ENCODE results near the gene ESPL1.

The ESPL1 gene

GRCh38 chr12:53230108-53230845, 37.8 kb upstream of the ESPL1 start:
- in situ Hi-C loops (cut with MboI; ENCODE audit: low sequenced_read_pairs): no loop called here

- in situ Hi-C loops (cut with MboI; ENCODE audit: low sequenced_read_pairs): no loop called here
These were observed 36.5 kb upstream of the ESPL1 start for GRCh38 chr12:53231671-53231920.

- in situ Hi-C loops (cut with MboI; ENCODE audit: low sequenced_read_pairs): no loop called here
These were observed 36.0 kb upstream of the ESPL1 start, which contains the start of gene RARG for GRCh38 chr12:53231921-53232645. Gene RARG (minus strand): TSS chr12:53232209. CDS start chr12:53227545, 4,664 bp downstream.

GRCh38 chr12:53232646-53233461, 35.2 kb upstream of the ESPL1 start:
- in situ Hi-C loops (cut with MboI; ENCODE audit: low sequenced_read_pairs): no loop called here

- in situ Hi-C loops (cut with MboI; ENCODE audit: low sequenced_read_pairs): no loop called here
These were observed 34.4 kb upstream of the ESPL1 start for GRCh38 chr12:53233671-53234121.

- in situ Hi-C loops (cut with MboI; ENCODE audit: low sequenced_read_pairs): no loop called here
These were observed 33.7 kb upstream of the ESPL1 start for GRCh38 chr12:53234271-53234914.

- in situ Hi-C loops (cut with MboI; ENCODE audit: low sequenced_read_pairs): no loop called here
These were observed 32.9 kb upstream of the ESPL1 start for GRCh38 chr12:53235164-53235563.

- in situ Hi-C loops (cut with MboI; ENCODE audit: low sequenced_read_pairs): no loop called here
These were observed 32.2 kb upstream of the ESPL1 start for GRCh38 chr12:53235742-53236442.

GRCh38 chr12:53236443-53237111, 31.5 kb upstream of the ESPL1 start:
- in situ Hi-C loops (cut with MboI; ENCODE audit: low sequenced_read_pairs): no loop called here

GRCh38 chr12:53239643-53240258, 28.3 kb upstream of the ESPL1 start:
- in situ Hi-C loops (cut with MboI; ENCODE audit: low sequenced_read_pairs): no loop called here

GRCh38 chr12:53241623-53242412, 26.3 kb upstream of the ESPL1 start:
- in situ Hi-C loops (cut with MboI; ENCODE audit: low sequenced_read_pairs): no loop called here

GRCh38 chr12:53244337-53244736, 23.8 kb upstream of the ESPL1 start:
- in situ Hi-C loops (cut with MboI; ENCODE audit: low sequenced_read_pairs): no loop called here

GRCh38 chr12:53245286-53245685, 22.8 kb upstream of the ESPL1 start:
- in situ Hi-C loops (cut with MboI; ENCODE audit: low sequenced_read_pairs): no loop called here

- in situ Hi-C loops (cut with MboI; ENCODE audit: low sequenced_read_pairs): no loop called here
These were observed 16.4 kb upstream of the ESPL1 start for GRCh38 chr12:53251477-53252348.

- in situ Hi-C loops (cut with MboI; ENCODE audit: low sequenced_read_pairs): no loop called here
These were observed 15.7 kb upstream of the ESPL1 start for GRCh38 chr12:53252349-53252916.

- in situ Hi-C loops (cut with MboI; ENCODE audit: low sequenced_read_pairs): no loop called here
These were observed 14.8 kb upstream of the ESPL1 start for GRCh38 chr12:53253298-53253697.

- in situ Hi-C loops (cut with MboI; ENCODE audit: low sequenced_read_pairs): no loop called here
These were observed 13.1 kb upstream of the ESPL1 start for GRCh38 chr12:53254816-53255545.
